ENCODE results near the gene IL1RAP.

GRCh38 chr3:190522621-190523222, 8.8 kb downstream of the IL1RAP start:
- no peak for TF ChIP-seq POLR2AphosphoS5 (IDR thresholded peaks at IDR 0.05)
- no peak for TF ChIP-seq POLR2A (IDR thresholded peaks at IDR 0.05; ENCODE audit: low read depth)

Data from esophagus muscularis mucosa (tissue), 2 donors.